SIG-M5 treated with dmso at 0.1 percent for 504 hours (cell line): ENCODE data around the gene TIMM22.
"Not testable (repeated sequence)": the region's sequence is repeated elsewhere in the genome, so short reads cannot be mapped to it uniquely, and the experiment has no call there.

Experiments used
- DNase-seq: peaks from one replicate; lab custom pipeline; 2025; ENCODE audit not compliant: unreplicated experiment; lab: John Stamatoyannopoulos, UW

Gene TIMM22

GRCh38 chr17:996554-997344, at the start of gene TIMM22:
Gene TIMM22 (plus strand): TSS chr17:997129. CDS start chr17:997143, 14 bp downstream.
- DNase-seq: peak; percentile 93

DNA sequence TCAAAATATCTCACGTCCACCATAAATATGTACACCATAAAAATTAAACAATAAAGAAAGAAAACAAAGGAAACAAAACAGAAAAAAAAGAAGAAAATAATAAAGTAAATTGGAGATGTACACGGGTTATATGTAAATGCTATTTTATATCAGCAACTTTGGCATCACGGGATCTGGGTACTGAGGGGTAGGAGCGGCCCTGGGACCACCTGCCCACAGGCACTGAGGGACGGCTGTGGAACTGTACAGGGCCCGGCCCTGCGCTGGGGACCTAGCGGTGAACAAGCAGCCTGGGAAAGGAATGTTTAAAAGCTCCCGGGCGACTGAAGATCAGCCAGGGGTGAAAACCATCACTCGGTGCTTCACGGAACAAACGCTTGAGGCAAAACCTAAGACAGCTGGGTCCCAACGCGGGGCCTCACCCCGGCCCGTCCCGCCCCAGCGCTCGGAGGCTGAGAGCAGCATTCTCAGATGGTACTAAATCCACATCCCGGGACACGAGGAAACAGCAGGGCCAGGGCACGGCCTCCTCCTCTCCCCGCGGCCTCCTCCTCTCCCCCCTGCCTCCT, 48.6 kb upstream of the TIMM22 start:
- no peak for DNase-seq

- DNase-seq: no peak
Measured at GRCh38 chr17:949623-950303, 47.2 kb upstream of the TIMM22 start.

DNA sequence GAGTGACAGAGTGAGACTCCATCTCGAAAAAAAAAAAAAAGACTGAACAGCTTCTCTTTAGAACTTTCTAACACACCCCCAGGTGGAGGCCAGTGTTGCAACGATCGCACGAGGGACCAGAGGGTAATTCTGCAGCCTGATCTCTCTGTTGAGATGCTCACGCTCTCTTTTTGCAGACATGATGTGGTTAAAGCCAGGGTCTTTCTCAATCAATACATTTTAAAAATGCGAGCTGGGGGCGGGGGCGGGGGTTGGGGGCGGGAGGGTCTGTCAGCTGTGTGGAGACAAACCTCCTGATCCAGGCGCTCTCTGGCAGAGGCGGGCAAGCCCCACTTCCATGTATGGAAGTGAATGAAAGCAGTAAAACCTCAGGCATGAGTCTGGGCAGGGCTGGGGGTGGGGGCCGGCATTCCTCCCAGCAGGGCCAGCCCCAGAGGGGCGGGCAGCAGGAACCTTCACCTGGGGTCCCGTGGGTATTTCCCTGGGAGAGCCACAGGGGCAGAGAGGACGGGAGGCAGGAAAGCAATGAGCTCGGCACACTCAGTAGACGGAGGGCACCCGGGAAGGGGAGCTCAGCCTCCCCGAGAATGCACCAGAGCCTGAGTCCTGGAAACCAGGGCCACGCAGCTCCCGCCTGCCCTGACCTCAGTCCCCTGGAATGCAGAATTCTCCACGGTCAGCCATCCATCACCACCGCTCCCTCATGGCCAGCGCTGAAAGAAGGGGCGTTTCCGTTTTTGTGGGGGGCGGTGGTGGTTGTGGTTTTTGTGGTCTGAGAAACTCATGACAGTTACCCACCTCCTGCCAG, 45.4 kb upstream of the TIMM22 start:
- peak; percentile 8 for DNase-seq

GRCh38 chr17:952592-952991, 44.3 kb upstream of the TIMM22 start:
- not testable (repeated sequence) for DNase-seq

GRCh38 chr17:953767-954166, 43.2 kb upstream of the TIMM22 start:
- DNase-seq: no peak

DNA sequence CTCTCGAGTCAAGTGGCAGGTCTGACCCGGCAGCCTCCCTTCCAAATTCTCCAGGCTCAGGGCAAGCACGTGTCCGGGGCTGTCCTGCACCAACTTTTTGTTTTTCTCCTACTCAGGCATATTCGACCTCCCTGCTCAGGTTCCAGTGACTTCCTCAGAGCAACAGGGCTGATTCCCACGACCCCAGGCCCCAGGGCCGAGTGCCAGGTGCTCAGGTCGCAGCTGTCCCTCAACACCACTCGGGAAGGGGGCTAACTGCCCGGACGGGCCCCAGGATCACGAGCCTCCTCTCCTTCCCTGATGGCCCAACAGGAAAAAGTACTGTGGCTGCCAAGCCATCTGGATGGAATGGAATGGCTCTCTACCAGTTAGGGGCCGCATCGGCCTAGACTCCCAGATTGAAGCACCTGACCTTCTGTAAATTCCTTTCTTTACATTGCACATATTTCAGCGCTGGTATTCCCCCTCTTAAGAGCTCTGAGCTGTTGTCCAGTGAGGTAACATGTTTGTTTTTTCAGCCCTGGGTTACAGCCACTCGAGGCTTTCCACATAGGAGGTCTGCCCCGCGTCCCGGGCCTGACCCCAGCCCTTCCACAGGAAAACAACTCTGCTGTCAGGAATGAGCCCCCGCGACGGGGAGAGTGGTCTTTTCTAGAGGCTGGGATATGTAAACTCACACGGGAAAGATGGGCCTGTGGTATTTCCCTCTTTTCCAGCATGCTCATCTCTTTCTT, 42.3 kb upstream of the TIMM22 start:
- DNase-seq: no peak

DNA sequence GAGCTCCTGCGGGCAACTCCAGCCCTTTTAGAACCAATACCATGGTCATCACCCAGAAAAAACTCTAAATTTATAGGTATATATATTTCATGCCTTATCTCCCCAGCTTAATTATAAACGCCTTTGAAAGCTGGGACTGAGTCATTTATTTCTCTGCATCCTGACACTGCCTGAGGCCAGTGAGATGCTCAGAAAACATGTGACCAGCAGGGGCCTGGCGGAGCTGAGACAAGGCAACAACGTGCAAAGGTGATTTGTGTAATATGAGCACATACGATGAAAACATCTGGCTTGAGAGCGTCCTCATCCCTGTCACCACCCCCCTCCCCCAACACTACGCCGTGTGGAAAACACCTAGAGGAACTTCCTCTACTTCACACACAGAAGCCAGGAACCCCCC, 40.0 kb upstream of the TIMM22 start:
- no peak for DNase-seq

- DNase-seq: no peak
Measured at GRCh38 chr17:957856-958421, 39.0 kb upstream of the TIMM22 start.

GRCh38 chr17:958712-959451, 38.0 kb upstream of the TIMM22 start:
- DNase-seq: no peak

DNA sequence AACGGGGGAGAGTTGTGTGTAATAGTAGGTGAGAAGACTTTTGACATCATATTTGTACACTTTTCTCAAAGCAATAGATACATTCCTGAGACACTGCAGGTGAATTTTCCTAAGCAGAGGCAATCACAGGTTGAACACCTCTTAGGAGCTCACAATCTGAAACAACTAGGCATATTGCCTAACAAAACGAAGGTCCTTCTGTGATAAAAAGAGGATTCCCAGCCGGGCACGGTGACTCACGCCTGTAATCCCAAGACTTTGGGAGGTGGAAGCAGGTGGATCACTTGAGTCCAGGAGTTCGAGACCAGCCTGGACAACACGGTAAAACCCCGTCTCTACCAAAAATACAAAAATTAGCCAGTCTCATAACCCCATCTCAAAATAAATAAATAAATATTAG, 34.8 kb upstream of the TIMM22 start:
- DNase-seq: no peak

DNA sequence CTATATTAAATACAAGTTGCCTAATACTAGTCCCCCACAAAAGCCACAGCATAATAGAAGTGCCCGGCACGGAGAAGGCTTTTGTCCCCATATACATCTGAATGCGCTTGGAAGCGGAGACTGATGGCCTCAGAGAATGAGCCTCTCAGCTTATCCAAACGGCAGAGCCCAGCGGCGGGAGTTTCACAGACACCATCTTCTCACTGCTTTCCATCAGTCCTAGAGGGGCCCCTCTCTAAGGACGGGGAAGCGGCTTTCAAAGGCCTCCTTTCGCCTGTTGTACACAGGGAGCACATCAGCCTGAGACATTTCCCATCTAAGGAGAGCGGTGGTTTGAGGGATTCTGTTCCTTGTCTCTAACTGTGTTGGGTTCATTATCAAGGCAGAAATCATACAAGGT, 34.3 kb upstream of the TIMM22 start:
- DNase-seq: no peak

DNA sequence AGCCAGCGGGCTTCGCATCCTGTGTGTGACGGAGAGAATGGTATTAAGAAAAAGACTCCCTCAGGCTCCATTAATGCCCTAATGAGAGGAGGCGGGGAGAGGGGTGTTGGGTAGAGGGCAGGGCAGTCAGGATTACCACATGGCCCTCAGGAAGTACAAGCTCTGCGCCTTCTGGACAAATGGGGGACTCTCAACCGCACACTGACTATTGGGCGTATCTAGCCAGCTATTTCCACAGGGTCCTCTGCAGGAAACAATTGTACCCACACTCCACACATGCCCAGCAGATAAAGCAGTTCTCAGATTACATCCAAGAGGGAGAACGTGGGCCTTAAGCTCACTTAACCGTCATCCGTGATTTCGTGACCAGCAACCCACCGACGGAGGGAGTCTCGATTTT, 32.1 kb upstream of the TIMM22 start:
- DNase-seq: no peak

- DNase-seq: no peak
Measured at GRCh38 chr17:965311-965989, 31.5 kb upstream of the TIMM22 start.

GRCh38 chr17:967122-967521, 29.8 kb upstream of the TIMM22 start:
- DNase-seq: no peak

- no peak for DNase-seq
Measured at GRCh38 chr17:968812-969730, 27.9 kb upstream of the TIMM22 start.

GRCh38 chr17:969811-970355, 27.0 kb upstream of the TIMM22 start:
- no peak for DNase-seq

DNA sequence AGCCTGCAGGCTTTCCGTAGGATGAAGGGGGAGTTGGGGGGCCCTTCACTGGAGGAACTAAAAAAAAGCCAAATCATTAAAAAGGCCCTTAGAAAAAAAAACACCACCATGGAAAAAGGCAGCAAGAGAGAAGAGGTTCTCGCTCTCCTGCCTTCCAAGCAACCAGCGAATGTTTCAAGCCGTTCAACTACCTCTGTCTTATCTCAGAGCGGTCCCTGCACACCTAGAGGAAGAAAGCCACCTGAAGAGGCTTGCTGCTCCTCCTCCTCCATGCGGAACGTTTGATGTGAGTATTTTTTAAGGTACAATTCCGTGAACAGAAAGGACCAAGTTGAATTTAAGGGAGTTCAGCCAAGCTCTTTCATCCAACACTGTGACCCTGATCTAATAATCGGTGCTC, 26.6 kb upstream of the TIMM22 start:
- DNase-seq: no peak
